ENCODE results near the gene BLTP3A. TPM values are rescaled to one million over a fixed set of nuclear protein-coding genes. Genes with fewer than 3 reads are reported as not detected.
"Not testable (repeated sequence)": the region's sequence is repeated elsewhere in the genome, so short reads cannot be mapped to it uniquely, and the experiment has no call there.

Gene BLTP3A
- polyA plus RNA-seq, 1 of the 3 experiments (the other 2 are of a cell fraction), result 3.1 TPM

DNA sequence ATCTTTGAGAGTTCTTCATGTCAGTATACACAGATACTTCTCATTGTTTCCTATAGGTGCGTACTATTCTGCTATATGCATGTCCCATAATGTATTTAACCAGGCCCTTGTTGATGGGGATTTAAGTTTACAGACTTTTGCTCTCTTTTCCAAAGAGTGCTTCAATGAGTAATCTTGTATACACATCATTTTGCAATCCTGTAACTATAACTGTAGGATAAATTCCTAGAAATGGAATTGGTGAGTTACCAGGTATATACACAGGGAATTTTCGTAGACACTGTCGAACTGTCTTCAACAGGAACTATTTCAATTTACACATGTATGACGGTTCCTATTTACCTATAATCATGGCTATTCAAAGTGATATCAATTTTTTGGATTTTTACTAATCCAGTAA is 49.8 kb upstream of the BLTP3A start:
- ChIA-PET POLR2A (no interaction called here), CTCF (interaction anchor here (1.0 kb wide), 1 partner anchor 15 kb away, joined by 6 read pairs; the partner anchor contains the start of gene SNRPC)
- no peak overlapping the region for H3K27ac ChIP-seq (ENCODE audit: low read depth in 2 of 2, low read length in 1 of 2)
- H3K4me3 ChIP-seq (ENCODE audit: low read depth in 2 of 2, low read length in 1 of 2), result no peak overlapping the region
- H3K9me3 ChIP-seq, result no peaks in the 10 kb centered on the region
- H3K9ac ChIP-seq, result no peak overlapping the region
- H3K36me3 ChIP-seq (replicated peaks in 1 of 2; ENCODE audit: control insufficient read depth in 1 of 2, insufficient read depth in 2 of 2, low read length in 1 of 2), result no peaks in the 10 kb centered on the region
- 82% methylated on average over 4 of the region's 4 CpGs for WGBS (ENCODE audit: low lambda C conversion rate)
- H3K79me2 ChIP-seq (ENCODE audit: insufficient read depth), result no peaks in the 10 kb centered on the region
- H3K27me3 ChIP-seq (ENCODE audit: insufficient read depth), result no peaks in the 10 kb centered on the region
- TF ChIP-seq RFX5 (IDR thresholded peaks at IDR 0.05; ENCODE audit: low read length), result no peak
- TF ChIP-seq TEAD4 (IDR thresholded peaks at IDR 0.05; ENCODE audit: borderline replicate concordance, insufficient read depth), result no peak
- no peak for TF ChIP-seq FOXJ3 (CRISPR knock-in tag; IDR thresholded peaks at IDR 0.05)
- TF ChIP-seq EP300 (IDR thresholded peaks at IDR 0.05; ENCODE audit: borderline replicate concordance in 1 of 2, low read depth in 1 of 2, low read length in 1 of 2), result no peak
- no peak for TF ChIP-seq JUND (IDR thresholded peaks at IDR 0.05)
- no peak for TF ChIP-seq SMC3 (IDR thresholded peaks at IDR 0.05; ENCODE audit: low read depth, low read length)
- no peak for TF ChIP-seq MXI1 (IDR thresholded peaks at IDR 0.05; ENCODE audit: low read depth, low read length)
- TF ChIP-seq, protein P1, sequence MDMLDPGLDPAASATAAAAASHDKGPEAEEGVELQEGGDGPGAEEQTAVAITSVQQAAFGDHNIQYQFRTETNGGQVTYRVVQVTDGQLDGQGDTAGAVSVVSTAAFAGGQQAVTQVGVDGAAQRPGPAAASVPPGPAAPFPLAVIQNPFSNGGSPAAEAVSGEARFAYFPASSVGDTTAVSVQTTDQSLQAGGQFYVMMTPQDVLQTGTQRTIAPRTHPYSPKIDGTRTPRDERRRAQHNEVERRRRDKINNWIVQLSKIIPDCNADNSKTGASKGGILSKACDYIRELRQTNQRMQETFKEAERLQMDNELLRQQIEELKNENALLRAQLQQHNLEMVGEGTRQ (IDR thresholded peaks at IDR 0.05; ENCODE audit: borderline replicate concordance, low read depth, low read length), result no peak
- TF ChIP-seq NFIC (IDR thresholded peaks at IDR 0.05; ENCODE audit: borderline replicate concordance), result no peak
- no peak for TF ChIP-seq GATA2 (CRISPR knock-in tag; IDR thresholded peaks at IDR 0.05)
- TF ChIP-seq, protein P2, sequence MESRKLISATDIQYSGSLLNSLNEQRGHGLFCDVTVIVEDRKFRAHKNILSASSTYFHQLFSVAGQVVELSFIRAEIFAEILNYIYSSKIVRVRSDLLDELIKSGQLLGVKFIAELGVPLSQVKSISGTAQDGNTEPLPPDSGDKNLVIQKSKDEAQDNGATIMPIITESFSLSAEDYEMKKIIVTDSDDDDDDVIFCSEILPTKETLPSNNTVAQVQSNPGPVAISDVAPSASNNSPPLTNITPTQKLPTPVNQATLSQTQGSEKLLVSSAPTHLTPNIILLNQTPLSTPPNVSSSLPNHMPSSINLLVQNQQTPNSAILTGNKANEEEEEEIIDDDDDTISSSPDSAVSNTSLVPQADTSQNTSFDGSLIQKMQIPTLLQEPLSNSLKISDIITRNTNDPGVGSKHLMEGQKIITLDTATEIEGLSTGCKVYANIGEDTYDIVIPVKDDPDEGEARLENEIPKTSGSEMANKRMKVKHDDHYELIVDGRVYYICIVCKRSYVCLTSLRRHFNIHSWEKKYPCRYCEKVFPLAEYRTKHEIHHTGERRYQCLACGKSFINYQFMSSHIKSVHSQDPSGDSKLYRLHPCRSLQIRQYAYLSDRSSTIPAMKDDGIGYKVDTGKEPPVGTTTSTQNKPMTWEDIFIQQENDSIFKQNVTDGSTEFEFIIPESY (IDR thresholded peaks at IDR 0.05; ENCODE audit: borderline replicate concordance, low read depth), result no peak
- TF ChIP-seq CHD2 (IDR thresholded peaks at IDR 0.05; ENCODE audit: low read length, partially characterized antibody), result no peak
- TF ChIP-seq ELF1 (IDR thresholded peaks at IDR 0.05), result no peak
- peaks cover 20% of the 10 kb centered on the region for H3F3A ChIP-seq (replicated peaks; ENCODE audit: insufficient read depth)
- DNase-seq, result no peak
- no peaks in the 10 kb centered on the region for H3K4me1 ChIP-seq (ENCODE audit: control insufficient read depth in 1 of 2, insufficient read depth in 2 of 2, low read depth in 1 of 2, low read length in 1 of 2)
- no peak overlapping the region for H2AFZ ChIP-seq (ENCODE audit: low read depth)
- H3K9me2 ChIP-seq, result no peaks in the 10 kb centered on the region
- H3K4me2 ChIP-seq, result no peak overlapping the region
- H4K20me1 ChIP-seq (ENCODE audit: insufficient read depth), result no peaks in the 10 kb centered on the region

DNA sequence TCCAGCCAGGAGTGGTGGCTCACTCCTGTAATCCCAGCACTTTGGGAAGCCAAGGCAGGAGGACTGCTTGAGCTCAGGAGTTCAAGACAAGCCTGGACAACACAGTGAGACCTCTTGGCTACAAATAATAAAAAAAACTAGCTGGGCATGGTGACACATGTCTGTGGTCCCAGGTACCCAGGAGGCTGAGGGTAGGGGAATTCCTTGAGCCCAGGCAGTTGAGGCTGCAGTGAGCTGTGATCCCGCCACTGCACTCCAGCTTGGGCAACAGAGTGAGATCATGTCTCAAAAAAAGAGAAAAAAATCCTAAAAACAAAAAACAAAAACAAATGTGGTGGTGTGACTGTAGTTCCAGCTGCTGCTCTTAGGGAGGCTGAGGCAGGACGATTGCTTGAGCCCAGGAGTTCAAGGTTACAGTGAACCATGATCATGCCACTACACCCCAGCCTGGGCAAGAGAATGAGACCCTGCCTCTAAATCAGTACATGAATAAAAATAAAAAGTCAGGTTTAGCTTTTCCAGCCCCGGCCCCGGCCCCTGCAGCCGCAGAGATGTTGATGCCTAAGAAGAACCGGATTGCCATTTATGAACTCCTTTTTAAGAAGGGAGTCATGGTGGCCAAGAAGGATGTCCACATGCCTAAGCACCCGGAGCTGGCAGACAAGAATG is 48.1 kb upstream of the BLTP3A start:
- Histone ChIP-seq H3K9ac (no peak overlapping the region), H3K27me3 (ENCODE audit: insufficient read depth) (no peaks in the 10 kb centered on the region), H3K79me2 (ENCODE audit: insufficient read depth) (no peaks in the 10 kb centered on the region), H3F3A (replicated peaks; ENCODE audit: insufficient read depth) (peaks cover 20% of the 10 kb centered on the region), H3K9me2 (no peaks in the 10 kb centered on the region), H3K4me2 (no peak overlapping the region), H3K4me3 (ENCODE audit: low read depth in 2 of 2, low read length in 1 of 2) (no peak overlapping the region), H4K20me1 (ENCODE audit: insufficient read depth) (no peaks in the 10 kb centered on the region), H3K4me1 (ENCODE audit: control insufficient read depth in 1 of 2, insufficient read depth in 2 of 2, low read depth in 1 of 2, low read length in 1 of 2) (no peaks in the 10 kb centered on the region), H3K36me3 (replicated peaks in 1 of 2; ENCODE audit: control insufficient read depth in 1 of 2, insufficient read depth in 2 of 2, low read length in 1 of 2) (no peaks in the 10 kb centered on the region), H3K9me3 (no peaks in the 10 kb centered on the region), H2AFZ (ENCODE audit: low read depth) (no peak overlapping the region), H3K27ac (ENCODE audit: low read depth in 2 of 2, low read length in 1 of 2) (no peak overlapping the region)
- ChIA-PET CTCF (no interaction called here), POLR2A (no interaction called here)
- TF ChIP-seq, protein P3, sequence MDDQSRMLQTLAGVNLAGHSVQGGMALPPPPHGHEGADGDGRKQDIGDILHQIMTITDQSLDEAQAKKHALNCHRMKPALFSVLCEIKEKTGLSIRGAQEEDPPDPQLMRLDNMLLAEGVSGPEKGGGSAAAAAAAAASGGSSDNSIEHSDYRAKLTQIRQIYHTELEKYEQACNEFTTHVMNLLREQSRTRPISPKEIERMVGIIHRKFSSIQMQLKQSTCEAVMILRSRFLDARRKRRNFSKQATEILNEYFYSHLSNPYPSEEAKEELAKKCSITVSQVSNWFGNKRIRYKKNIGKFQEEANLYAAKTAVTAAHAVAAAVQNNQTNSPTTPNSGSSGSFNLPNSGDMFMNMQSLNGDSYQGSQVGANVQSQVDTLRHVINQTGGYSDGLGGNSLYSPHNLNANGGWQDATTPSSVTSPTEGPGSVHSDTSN (IDR thresholded peaks at IDR 0.05), result no peak
- TF ChIP-seq NRF1 (IDR thresholded peaks at IDR 0.05; ENCODE audit: low read depth, low read length) (no peak), GABPA (IDR thresholded peaks at IDR 0.05; ENCODE audit: low read depth) (no peak), RFX5 (IDR thresholded peaks at IDR 0.05; ENCODE audit: low read length) (no peak), POLR2AphosphoS5 (IDR thresholded peaks at IDR 0.05; ENCODE audit: low read depth, low read length) (no peak), ELF1 (IDR thresholded peaks at IDR 0.05) (no peak), FOSL2 (IDR thresholded peaks at IDR 0.05; ENCODE audit: borderline replicate concordance, low read depth) (no peak)
- TF ChIP-seq, protein P4, sequence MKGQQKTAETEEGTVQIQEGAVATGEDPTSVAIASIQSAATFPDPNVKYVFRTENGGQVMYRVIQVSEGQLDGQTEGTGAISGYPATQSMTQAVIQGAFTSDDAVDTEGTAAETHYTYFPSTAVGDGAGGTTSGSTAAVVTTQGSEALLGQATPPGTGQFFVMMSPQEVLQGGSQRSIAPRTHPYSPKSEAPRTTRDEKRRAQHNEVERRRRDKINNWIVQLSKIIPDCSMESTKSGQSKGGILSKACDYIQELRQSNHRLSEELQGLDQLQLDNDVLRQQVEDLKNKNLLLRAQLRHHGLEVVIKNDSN (IDR thresholded peaks at IDR 0.05; ENCODE audit: borderline replicate concordance, low read depth), result no peak
- WGBS (ENCODE audit: low lambda C conversion rate), result 85% methylated on average over 7 of the region's 7 CpGs
- DNase-seq, result no peak

DNA sequence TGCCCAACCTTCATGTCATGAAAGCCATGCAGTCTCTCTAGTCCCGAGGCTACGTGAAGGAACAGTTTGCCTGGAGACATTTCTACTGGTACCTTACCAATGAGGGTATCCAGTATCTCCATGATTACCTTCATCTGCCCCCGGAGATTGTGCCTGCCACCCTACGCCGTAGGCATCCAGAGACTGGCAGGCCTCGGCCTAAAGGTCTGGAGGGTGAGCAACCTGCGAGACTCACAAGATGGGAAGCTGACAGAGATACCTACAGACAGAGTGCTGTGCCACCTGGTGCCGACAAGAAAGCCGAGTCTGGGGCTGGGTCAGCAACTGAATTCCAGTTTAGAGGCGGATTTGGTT is 47.6 kb upstream of the BLTP3A start:
- H3K36me3 ChIP-seq (replicated peaks in 1 of 2; ENCODE audit: control insufficient read depth in 1 of 2, insufficient read depth in 2 of 2, low read length in 1 of 2); H3K9ac ChIP-seq; H3K79me2 ChIP-seq (ENCODE audit: insufficient read depth); H3K9me3 ChIP-seq; POLR2A ChIA-PET; DNase-seq; H3K4me2 ChIP-seq; H2AFZ ChIP-seq (ENCODE audit: low read depth); H3K27me3 ChIP-seq (ENCODE audit: insufficient read depth); H3K4me3 ChIP-seq (ENCODE audit: low read depth in 2 of 2, low read length in 1 of 2); H4K20me1 ChIP-seq (ENCODE audit: insufficient read depth); CTCF ChIA-PET; H3K4me1 ChIP-seq (ENCODE audit: control insufficient read depth in 1 of 2, insufficient read depth in 2 of 2, low read depth in 1 of 2, low read length in 1 of 2); H3K9me2 ChIP-seq; H3K27ac ChIP-seq (ENCODE audit: low read depth in 2 of 2, low read length in 1 of 2): not testable (repeated sequence)
- WGBS (ENCODE audit: low lambda C conversion rate), result 96% methylated on average over 9 of the region's 10 CpGs
- H3F3A ChIP-seq (replicated peaks; ENCODE audit: insufficient read depth), result peaks cover 20% of the 10 kb centered on the region
